Anterior cingulate cortex (tissue), 58 donors: ENCODE measurements around the gene CCN2.
A peak's percentile ranks its signal among the peaks of the same experiment; 100 is the strongest.

Experiments used
- DNase-seq, 58 donors: peaks; one replicate each; lab custom pipeline; 2025; lab: John Stamatoyannopoulos, UW

The CCN2 gene

GRCh38 chr6:131967948-131968347 lies 16.8 kb upstream of the CCN2 start:
- no peak for DNase-seq

GRCh38 chr6:131966443-131966842 lies 15.3 kb upstream of the CCN2 start:
- DNase-seq, result no peak

GRCh38 chr6:131963063-131963462 lies 11.9 kb upstream of the CCN2 start:
- no peak for DNase-seq

DNA sequence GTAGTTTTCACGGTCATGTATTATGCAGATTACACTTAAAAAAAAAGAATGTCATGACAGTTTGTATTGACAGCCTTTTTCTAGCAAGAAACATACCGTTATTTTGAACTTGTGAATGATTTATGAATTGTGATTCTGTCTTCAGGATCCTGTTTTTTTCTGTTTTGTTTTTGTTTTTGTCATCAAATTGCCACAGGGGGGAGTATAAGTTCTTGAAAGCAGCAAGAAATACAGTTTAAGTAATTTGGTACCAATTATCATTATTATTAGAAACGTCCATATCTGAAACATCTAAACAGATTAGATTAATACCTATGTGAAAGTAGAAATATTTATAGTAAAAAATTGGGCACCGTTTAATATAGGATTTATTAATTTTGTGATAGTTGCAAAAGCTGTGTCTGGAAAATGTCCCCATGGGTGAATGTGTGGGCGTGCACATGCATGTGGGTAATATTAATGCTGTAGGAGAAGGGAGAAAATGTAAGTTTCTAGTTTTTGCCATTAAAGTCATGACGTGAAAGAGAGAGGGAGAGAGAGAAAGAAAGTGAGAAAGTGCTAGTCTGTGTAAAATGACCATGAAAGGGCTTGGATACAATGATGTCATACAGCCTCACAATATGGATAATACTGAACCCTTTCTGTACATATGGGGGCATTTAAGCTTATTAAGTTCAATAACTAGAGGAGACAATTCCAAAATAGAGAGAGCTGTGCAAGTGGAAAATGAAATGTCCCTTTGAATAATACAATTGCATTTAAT lies 9.4 kb upstream of the CCN2 start:
- no peak for DNase-seq

- DNase-seq, result no peak
Observed at GRCh38 chr6:131958542-131959470, 7.6 kb upstream of the CCN2 start.

DNA sequence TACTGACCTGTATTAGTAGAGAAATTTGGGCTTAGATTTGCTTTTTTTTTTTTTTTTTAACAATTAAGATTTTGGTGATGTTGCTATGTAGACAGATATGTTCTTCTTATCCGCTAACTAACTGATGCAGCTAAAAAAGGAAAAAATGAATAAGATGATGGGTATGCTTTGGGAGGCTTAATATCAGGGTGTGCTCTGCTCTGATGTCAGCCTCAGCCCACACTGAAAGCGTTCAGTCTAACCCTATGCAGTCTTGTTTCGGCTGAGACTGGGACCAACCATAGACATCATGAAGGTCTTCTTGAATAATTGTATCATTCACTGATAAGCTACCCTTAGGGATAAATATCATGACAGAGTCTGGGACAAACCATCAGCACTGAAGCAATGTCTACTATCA lies 6.9 kb upstream of the CCN2 start:
- no peak for DNase-seq

DNA sequence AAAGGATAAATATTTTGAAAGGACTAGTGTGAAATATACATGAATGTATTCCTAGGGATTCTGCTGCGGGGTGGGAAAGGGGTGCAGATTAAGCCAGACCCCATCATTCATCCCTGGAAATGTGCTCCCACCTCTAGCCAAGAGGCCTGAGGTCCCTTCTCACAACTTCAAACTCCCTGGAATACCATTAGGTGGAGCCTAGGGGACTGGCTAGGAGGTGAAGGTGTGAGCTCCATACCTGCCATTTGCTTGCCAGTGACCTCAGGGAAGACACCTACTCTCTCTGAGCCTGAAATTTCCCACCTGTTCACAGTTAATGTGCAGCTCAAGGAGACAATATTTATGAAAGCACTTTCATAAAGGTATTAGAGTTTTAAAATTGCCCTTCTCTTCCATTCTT lies 4.7 kb upstream of the CCN2 start:
- DNase-seq, result no peak

DNA sequence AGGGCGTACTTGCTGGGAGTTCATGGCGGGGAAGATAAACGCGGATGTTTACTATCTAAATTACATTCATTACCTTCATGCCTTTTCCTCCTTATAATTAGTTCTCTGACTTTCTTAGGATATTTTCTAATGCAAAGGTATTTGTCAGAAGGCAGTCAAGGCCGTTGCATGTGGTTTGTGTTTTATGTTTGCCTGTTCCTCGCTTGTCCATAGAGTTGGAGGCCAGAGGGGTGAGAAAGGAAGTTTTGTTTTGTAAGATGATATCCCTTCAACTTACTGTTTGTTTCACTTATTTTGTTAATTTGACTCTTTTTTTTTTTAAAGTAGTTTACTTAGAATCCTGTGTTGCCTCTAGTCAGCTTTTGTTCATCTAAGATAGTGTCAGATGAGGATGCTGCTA lies 4.0 kb upstream of the CCN2 start:
- no peak for DNase-seq

DNA sequence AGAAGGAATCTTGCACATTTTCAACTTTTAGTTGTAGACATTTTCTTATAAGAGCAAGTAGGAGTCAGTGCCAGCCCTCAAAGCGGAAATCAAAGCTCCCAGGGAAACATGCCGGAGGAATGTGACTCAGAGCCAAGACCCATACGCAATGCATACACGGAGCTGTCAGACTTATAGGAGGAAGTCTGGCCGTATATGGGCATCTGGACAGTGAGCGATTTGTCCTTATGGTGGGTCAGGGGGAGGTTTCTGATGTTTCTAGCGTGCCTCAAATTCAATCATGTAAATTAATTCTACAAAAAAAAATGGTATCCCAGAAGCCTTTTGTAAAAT lies 3.6 kb upstream of the CCN2 start:
- DNase-seq, result peak in 1 of 58 donors; percentile 3

GRCh38 chr6:131954059-131954774 lies 3.0 kb upstream of the CCN2 start:
- DNase-seq, result no peak

DNA sequence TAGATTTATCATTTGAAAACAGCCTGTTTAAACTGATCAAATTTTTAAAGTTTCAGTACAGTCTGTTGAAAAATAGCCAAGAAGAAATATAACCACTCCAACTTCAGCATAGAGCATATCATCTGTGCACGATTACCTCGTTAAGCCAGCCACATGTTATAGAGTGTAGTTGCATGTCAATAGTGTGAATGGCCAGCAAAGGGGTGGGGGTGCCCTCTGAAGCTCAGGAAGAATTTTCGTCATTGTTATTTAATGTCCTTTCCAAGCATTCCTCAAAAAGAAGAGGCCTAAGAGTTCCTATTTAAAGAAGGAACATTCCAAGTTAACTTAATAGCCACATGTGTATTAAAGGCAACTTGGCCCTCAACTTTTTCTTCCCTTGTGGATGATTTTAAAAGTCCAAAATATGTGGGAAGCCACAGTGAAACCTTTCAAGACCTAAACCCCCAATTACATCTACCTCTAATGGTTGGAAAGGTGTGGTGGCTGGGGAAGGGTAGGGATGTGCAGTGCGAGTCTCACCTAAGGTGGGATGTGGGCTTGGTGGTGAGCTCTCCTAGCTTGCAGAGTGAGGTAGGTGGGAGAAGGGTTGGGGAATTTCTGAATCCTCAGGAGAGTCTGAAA lies 1.8 kb upstream of the CCN2 start:
- no peak for DNase-seq

DNA sequence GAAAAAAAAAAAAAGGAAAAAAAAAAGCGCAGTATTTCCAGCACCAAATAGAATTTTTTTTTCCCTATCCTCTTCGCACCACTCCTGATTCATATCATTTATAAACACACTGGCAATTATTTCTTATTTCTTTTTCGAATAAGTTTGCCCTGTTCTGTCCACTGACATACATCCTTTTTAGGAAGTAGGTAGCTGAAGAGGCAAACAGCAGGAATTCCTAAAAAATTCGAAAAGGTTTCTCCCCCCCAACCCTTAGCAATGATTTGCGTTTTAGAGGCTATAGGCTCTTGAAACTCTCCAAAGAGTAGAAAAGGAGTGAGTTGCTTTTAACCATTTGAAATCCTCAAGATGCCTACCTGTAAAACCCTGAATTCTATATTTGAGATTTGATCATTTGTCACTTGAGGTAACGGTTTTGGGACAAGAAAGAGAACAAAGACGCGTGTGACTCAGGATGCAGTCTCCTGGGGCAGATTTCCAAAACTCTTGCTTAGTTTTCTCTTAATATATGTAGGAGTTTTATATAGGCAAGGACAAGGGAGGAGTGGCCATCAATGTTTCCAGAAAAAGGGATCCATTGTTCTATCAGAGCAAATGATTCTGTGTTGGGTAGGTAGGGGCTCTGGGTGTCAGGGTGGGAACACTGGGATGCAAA lies 531 bp upstream of the CCN2 start:
- DNase-seq, result no peak

DNA sequence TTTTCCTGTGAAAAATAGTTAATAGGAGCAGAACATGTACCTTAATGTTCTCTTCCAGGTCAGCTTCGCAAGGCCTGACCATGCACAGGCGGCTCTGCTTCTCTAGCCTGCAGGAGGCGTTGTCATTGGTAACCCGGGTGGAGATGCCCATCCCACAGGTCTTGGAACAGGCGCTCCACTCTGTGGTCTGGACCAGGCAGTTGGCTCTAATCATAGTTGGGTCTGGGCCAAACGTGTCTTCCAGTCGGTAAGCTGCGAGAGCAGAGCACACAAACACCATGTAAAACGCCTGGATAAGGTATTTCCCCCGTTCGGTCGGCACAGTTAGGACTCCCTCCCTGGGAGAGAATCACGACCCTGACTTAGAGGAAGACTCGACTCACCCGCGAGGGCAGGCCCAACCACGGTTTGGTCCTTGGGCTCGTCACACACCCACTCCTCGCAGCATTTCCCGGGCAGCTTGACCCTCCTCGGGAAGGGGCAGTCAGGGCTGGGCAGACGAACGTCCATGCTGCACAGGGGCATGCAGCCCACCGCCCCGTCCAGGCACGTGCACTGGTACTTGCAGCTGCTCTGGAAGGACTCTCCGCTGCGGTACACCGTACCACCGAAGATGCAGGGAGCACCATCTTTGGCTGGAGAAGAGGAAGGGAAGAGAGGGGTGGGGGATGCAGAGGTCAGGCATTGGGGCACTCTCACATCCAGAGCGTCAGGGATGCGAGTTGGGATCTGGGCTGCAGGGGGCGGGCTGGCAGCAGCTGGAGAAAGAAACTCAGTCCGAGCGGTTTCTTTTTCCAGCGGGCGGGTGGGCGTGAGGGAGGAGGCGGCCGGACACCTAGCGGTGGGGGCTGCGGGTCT lies 1.0 kb downstream of the CCN2 start:
- peak in 46 of 58 donors; percentile 14 to 68 (median 44) for DNase-seq

GRCh38 chr6:131949620-131949908 lies 1.6 kb downstream of the CCN2 start:
- no peak for DNase-seq

DNA sequence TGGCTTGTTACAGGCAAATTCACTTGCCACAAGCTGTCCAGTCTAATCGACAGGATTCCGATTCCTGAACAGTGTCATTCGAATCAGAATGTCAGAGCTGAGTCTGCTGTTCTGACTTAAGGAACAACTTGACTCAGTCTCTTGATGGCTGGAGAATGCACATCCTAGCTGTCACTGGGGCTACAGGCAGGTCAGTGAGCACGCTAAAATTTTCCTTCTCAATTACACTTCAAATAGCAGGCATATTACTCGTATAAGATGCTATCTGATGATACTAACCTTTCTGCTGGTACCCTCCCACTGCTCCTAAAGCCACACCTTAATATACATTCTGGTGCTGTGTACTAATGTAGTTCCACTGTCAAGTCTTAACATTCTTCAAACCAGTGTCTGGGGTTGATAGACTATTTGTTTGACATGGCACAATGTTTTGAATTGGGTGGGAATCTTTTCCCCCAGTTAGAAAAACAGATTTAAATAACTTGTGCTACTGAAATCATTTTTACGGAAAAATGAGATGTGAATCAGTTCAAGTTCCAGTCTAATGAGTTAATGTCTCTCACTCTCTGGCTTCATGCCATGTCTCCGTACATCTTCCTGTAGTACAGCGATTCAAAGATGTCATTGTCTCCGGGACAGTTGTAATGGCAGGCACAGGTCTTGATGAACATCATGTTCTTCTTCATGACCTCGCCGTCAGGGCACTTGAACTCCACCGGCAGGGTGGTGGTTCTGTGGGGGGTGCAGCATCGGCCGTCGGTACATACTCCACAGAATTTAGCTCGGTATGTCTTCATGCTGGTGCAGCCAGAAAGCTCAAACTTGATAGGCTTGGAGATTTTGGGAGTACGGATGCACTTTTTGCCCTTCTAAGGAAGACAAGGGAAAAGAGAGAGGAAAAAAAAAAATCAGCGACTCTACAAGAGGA lies 2.2 kb downstream of the CCN2 start:
- no peak for DNase-seq

DNA sequence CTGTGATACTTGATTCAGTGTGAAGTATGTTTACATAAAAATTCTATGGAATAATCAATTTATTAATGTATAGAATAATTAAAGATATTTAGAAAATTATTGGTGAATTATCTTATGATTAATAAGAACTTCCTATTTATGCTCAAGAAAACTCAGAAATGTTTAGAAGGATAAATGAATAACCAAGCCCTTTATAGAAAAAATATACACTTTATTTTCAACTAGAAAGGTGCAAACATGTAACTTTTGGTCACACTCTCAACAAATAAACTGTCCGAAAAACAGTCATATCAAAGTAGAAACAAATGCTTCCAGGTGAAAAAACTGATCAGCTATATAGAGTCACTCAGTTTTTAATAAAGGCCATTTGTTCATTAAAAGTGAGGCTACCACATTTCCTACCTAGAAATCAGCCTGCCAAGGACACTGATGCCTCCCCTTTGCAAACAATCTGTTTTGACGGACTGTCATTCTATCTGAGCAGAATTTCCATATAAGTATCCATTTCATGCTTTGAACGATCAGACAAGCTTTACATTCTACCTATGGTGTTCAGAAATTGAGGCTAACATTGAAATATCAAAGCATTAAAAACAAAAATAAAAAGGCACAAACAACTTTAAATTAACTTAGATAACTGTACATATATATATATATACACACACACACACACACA lies 3.0 kb downstream of the CCN2 start:
- DNase-seq, result no peak

DNA sequence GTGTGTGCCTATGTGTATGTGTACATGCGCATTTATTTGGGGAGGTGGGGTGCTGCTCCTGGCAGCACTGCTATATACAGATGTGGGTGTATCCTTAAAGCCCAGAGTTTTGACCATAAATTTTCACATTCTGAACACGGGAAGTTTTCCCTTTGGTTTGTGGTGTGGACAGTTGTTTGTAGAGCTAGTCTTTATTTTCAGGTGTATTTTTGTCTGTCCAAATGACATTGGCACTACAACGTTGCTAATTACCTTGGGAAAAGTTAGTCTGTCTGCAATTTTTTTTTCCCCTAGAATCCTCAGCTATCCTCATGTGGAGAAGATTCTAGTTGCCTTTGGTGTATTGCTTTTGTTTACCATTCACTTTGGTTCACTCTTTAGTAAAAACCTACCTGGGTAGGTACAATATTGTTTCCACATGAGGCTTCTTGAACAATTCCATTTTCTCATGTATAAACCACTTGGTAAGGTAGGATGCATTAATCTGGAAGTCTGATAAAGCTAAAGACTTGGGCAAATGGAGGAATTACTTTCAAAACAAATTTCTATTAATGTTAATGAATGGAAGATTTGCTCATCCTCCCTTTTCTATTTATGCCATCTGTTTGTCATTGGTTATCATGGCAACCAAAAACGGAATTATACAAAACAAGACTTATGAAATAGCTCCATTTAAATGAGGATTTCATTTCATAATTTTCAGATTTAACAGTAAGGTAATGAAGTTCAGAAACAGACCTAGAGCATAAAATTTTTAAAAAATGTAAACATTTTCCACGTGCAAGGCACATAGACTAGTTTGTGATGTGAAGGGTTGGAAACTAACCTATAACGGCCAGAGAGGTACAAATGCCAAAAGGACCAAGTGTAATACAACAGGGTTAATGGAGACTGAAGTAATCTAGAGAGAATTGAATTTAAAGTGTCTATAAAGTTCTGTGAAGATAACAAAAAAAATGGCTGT lies 3.9 kb downstream of the CCN2 start:
- no peak for DNase-seq
